Esophagus squamous epithelium (tissue), 5 donors: Measurements from ENCODE around the gene CSMD2. TPM values are rescaled to one million over a fixed set of nuclear protein-coding genes. Genes with fewer than 3 reads are reported as not detected.

Experiments
- DNase-seq: peaks from one replicate; lab custom pipeline; 2025; lab: John Stamatoyannopoulos, UW
- H3K27ac ChIP-seq, 4 donors: fragments of 200-600 bp; sonication (generic); one replicate each; pipeline ENCODE4 v1.5.1; 2016 to 2019; ENCODE audit warnings: mild to moderate bottlenecking in 1 of 4
- H3K27me3 ChIP-seq, 4 donors: fragments of 200-600 bp; sonication (generic); 1 replicate in 3 of 4; 2 replicates in 1 of 4; pipeline versions ENCODE4 v1.5.1 to v1.6.0; 2017 to 2021; ENCODE audit warnings: antibody characterized with exemption in 1 of 4
- H3K36me3 ChIP-seq, 3 donors: fragments of 200-600 bp; sonication (generic); one replicate each; pipeline ENCODE4 v1.5.1; 2016 to 2019
- H3K4me1 ChIP-seq, 3 donors: fragments of 200-600 bp; sonication (generic); one replicate each; pipeline ENCODE4 v1.5.1; 2017 to 2019
- H3K4me3 ChIP-seq, 4 donors: fragments of 200-600 bp; sonication (generic); 1 replicate in 3 of 4; 2 replicates in 1 of 4; pipeline ENCODE4 v1.5.1; 2016 to 2019; ENCODE audit warnings: mild to moderate bottlenecking in 2 of 4, moderate library complexity in 1 of 4
- H3K9me3 ChIP-seq, 3 donors: fragments of 200-600 bp; sonication (generic); one replicate each; pipeline ENCODE4 v1.5.1; 2016 to 2019
- POLR2A ChIP-seq, 4 donors: fragments of 450-650 bp; IDR thresholded peaks; one replicate each; pipeline ENCODE4 v1.6.1; 2017; ENCODE audit warnings: antibody characterized with exemption in 4 of 4, mild to moderate bottlenecking in 4 of 4, moderate library complexity in 3 of 4
- WGBS, 2 donors: methylation state at CpG; one replicate each; pipeline ENCODE4 v1.1.5; 2018; 5-methylcytosine and 5-hydroxymethylcytosine counted together
- intact Hi-C: fragments of 100-400 bp; cut with DNase I; formaldehyde crosslinking; loops from one replicate; pipeline ENCODE4 v1.15.0; 2022
- total RNA-seq, 4 donors: library from RNA; depleted of rRNA; stranded (reverse); fragments of >200 nt; gene quantifications; one replicate each; pipeline ENCODE4 v1.1.0, GENCODE V29; 2016
- TF ChIP-seq, protein P1 (sequence below), 6 experiments: fragments of 450-650 bp in 4 of 6; fragments of 200-600 bp in 2 of 6; sonication (generic) in 2 of 6; IDR thresholded peaks; one replicate each; pipeline ENCODE4 v1.5.1; 2016 to 2019; ENCODE audit warnings: antibody characterized with exemption in 6 of 6, mild to moderate bottlenecking in 4 of 6, moderate library complexity in 4 of 6
- donor health status: DM: yes; HTN: yes; CAD: no.

CSMD2 gene
- total RNA-seq, 4 donors from 2014 or later: under 0.01 to 0.13 TPM; not detected in 2

DNA sequence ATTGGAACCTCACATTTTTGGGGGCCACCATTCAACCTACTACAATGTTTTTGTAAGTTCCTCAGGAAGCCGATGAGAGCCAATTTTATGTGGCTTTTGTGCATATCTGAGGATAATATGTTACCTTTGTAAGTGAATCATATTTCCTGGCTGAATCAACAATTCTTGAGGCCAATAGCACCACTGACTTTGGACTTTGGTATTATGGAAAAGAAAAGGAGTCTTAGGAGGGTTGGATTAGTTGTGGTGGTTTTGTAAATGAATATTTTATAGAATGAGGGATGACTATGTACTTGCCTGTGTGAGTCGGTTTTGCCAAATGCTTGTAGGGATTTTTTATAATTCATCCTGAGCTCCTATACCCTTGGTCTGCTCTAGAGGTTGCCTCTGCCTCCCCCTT lies 482.7 kb downstream of the CSMD2 start:
- Histone ChIP-seq H3K27ac (no peak overlapping the region), H3K27me3 (peaks cover 0 to 54% (median 0%) of the 10 kb centered on the region in 4 donors), H3K9me3 (no peaks in the 10 kb centered on the region), H3K4me1 (no peaks in the 10 kb centered on the region), H3K4me3 (no peak overlapping the region), H3K36me3 (no peaks in the 10 kb centered on the region)
- 45 to 50% methylated on average over 2 of the region's 2 CpGs for WGBS, 2 donors
- DNase-seq: no peak
- intact Hi-C loops: no loop called here
- TF ChIP-seq, protein P1, sequence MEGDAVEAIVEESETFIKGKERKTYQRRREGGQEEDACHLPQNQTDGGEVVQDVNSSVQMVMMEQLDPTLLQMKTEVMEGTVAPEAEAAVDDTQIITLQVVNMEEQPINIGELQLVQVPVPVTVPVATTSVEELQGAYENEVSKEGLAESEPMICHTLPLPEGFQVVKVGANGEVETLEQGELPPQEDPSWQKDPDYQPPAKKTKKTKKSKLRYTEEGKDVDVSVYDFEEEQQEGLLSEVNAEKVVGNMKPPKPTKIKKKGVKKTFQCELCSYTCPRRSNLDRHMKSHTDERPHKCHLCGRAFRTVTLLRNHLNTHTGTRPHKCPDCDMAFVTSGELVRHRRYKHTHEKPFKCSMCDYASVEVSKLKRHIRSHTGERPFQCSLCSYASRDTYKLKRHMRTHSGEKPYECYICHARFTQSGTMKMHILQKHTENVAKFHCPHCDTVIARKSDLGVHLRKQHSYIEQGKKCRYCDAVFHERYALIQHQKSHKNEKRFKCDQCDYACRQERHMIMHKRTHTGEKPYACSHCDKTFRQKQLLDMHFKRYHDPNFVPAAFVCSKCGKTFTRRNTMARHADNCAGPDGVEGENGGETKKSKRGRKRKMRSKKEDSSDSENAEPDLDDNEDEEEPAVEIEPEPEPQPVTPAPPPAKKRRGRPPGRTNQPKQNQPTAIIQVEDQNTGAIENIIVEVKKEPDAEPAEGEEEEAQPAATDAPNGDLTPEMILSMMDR (IDR thresholded peaks at IDR 0.05): no peak
- no peak for TF ChIP-seq POLR2A (IDR thresholded peaks at IDR 0.05)

DNA sequence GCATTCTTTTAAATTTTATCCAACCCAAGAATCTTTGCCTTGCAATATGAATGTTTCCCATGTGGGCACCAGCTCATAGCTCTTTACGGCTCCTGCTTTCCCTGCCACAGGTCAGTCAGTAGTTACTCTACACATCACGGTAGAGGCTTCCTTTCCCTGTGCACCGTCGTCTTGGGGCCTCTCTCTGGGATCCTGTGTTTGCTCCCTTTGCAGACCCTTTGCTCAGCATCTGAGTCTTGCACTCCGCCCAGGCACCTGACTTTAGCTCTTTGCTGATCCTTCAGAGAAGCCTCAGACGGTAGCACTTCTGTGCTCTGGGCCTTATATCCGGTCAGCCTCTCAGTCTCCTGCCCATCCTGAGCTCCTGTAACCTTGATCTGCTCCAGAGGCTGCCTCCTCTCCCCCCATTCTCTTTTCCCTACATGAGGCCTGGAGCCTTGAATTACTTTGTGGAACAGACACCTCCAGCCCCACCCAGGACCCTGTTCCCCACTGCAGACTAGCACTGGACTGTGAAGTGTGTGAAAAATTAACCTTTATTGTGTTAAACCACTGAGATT lies 484.7 kb downstream of the CSMD2 start:
- Histone ChIP-seq H3K4me1 (no peaks in the 10 kb centered on the region), H3K4me3 (no peak overlapping the region), H3K36me3 (no peaks in the 10 kb centered on the region), H3K27ac (no peak overlapping the region), H3K27me3 (peaks cover 0 to 34% (median 0%) of the 10 kb centered on the region in 4 donors), H3K9me3 (peaks cover 0 to 7% (median 0%) of the 10 kb centered on the region in 3 donors)
- WGBS, 2 donors: 75 to 86% methylated on average over 7 of the region's 7 CpGs
- no peak for DNase-seq
- TF ChIP-seq, protein P1 (IDR thresholded peaks at IDR 0.05): no peak
- TF ChIP-seq POLR2A (IDR thresholded peaks at IDR 0.05): no peak
- intact Hi-C loops: no loop called here

DNA sequence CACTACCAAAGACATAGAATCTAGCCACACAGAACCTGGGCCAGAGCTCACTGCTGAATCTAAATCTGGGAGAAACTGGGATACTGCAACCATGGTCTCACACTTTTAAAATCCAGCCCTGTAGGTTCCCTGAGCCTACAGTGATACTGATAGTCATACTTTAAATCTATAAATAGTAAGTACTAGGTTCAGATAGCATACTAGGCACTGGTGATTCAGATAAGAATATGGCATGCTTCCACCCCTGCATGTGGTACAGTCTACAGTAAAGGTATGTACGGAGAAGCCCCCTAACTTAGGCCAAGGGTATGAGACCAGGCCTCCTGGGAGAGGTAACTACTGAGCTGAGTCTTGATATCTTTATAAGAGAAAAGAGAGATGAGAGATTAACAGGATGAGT lies 494.5 kb downstream of the CSMD2 start:
- no peak for DNase-seq
- TF ChIP-seq POLR2A (IDR thresholded peaks at IDR 0.05): no peak
- TF ChIP-seq, protein P1 (IDR thresholded peaks at IDR 0.05): no peak
- no peaks in the 10 kb centered on the region for H3K4me1 ChIP-seq
- H3K27ac ChIP-seq: no peak overlapping the region
- peaks cover 0 to 5% (median 0%) of the 10 kb centered on the region in 3 donors for H3K9me3 ChIP-seq
- 62 to 64% methylated on average over 1 of the region's 1 CpG for WGBS, 2 donors
- H3K36me3 ChIP-seq: no peaks in the 10 kb centered on the region
- intact Hi-C loops: no loop called here
- no peak overlapping the region for H3K4me3 ChIP-seq
- peaks cover 0 to 21% (median 0%) of the 10 kb centered on the region in 4 donors for H3K27me3 ChIP-seq

DNA sequence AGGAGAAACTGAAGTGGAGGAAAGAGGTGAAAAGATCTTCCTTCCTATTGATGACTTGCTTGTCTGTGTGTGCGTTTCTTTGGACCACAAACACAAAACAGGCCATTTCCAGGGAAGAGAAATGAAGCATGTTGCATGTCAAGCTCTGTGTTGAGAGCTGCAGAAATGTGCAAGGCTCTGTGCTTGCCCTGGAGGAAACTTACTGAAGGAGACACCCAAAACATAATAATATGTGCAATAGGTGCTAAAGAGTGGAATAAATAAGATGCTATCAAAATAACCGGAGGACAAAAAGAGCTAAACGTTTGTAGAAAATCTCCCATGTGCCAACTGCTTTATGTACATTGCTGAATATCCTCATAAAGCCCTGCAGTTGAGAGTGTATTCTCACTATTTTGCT lies 496.3 kb downstream of the CSMD2 start:
- Histone ChIP-seq H3K36me3 (no peaks in the 10 kb centered on the region), H3K9me3 (peaks cover 0 to 5% (median 0%) of the 10 kb centered on the region in 3 donors), H3K27ac (no peak overlapping the region), H3K27me3 (peaks cover 0 to 21% (median 0%) of the 10 kb centered on the region in 4 donors), H3K4me1 (no peaks in the 10 kb centered on the region), H3K4me3 (no peak overlapping the region)
- TF ChIP-seq, protein P1 (IDR thresholded peaks at IDR 0.05): no peak
- TF ChIP-seq POLR2A (IDR thresholded peaks at IDR 0.05): no peak
- WGBS, 2 donors: 36 to 48% methylated on average over 2 of the region's 3 CpGs
- DNase-seq: no peak
- intact Hi-C loops: no loop called here

DNA sequence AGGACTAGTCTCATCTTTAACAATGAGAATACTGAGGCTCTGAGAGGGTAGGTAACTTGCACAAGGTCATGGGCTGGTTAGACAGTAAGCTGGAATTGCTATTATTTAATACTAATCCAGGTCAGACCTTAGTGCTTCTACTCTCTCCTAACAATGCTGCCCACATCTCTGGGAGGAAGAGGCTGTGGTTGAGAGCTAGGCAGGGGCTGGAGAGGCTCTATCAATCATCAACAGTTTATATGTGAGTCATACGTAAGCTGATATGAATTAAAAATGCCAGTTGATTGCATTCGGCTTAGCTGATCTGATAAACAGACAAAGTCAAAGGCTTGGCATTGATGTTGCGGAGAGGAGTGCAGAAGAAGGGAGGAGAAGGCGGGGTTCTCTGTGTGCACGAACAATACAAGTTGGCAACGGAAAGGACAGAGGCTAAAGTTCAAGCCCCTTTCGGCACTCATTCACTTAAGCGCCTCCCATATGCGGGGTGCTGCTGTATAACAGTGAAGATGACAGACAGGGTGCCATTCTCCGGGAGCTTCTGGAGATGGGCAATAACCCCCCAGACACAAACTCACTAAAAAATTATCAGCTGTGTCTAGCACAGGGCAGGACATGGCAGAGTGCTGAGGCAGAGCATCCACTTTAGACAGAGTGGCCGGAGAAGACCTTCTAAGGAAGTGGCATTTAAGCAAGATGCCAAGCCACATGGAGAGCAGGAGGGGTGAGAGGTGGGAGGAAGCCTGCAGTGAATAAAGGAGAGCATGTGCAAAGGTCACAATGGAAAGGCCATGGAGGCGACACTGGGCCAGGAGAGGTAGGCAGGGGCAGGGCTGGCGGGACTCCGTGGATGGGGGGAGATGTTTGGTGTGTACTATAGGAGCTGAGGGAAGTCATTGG lies 497.4 kb downstream of the CSMD2 start:
- WGBS, 2 donors: 57 to 65% methylated on average over 14 of the region's 14 CpGs
- Histone ChIP-seq H3K9me3 (peaks cover 0 to 5% (median 0%) of the 10 kb centered on the region in 3 donors), H3K27me3 (peaks cover 0 to 27% (median 0%) of the 10 kb centered on the region in 4 donors), H3K27ac (no peak overlapping the region), H3K36me3 (no peaks in the 10 kb centered on the region), H3K4me3 (no peak overlapping the region), H3K4me1 (no peaks in the 10 kb centered on the region)
- intact Hi-C loops: no loop called here
- DNase-seq: no peak
- TF ChIP-seq POLR2A (IDR thresholded peaks at IDR 0.05): no peak
- TF ChIP-seq, protein P1 (IDR thresholded peaks at IDR 0.05): no peak
